ENCODE measurements around the gene ANAPC2. TPM values are rescaled to one million over a fixed set of nuclear protein-coding genes. Genes with fewer than 3 reads are reported as not detected.
A peak's percentile ranks its signal among the peaks of the same experiment; 100 is the strongest.

ANAPC2 gene
- total RNA-seq, 4 donors from 2014 or later = 18.7 to 28.7 (median 25.1) TPM

GRCh38 chr9:137192859-137193258 is 4.5 kb upstream of the ANAPC2 start:
- no peak for TF ChIP-seq POLR2A (IDR thresholded peaks at IDR 0.05; ENCODE audit: low read depth)
- no peak for TF ChIP-seq POLR2AphosphoS5 (IDR thresholded peaks at IDR 0.05)
- no peak for TF ChIP-seq CTCF (IDR thresholded peaks at IDR 0.05)
- no peak for TF ChIP-seq EP300 (IDR thresholded peaks at IDR 0.05)
- H3K36me3 ChIP-seq = peaks cover 11 to 28% (median 27%) of the 10 kb centered on the region in 4 donors
- no peaks in the 10 kb centered on the region for H3K27me3 ChIP-seq
- intact Hi-C loops (cut with DNase I) = no loop called here
- H3K9me3 ChIP-seq = no peaks in the 10 kb centered on the region
- WGBS = 100% methylated on average over 1 of the region's 2 CpGs
- no peak overlapping the region for H3K4me3 ChIP-seq
- no peak overlapping the region for H3K27ac ChIP-seq (replicated peaks in 1 of 4)
- DNase-seq (ENCODE audit: extremely low spot score) = no peak
- peaks cover 35 to 79% (median 53%) of the 10 kb centered on the region in 4 donors for H3K4me1 ChIP-seq

- peaks cover 11 to 28% (median 27%) of the 10 kb centered on the region in 4 donors for H3K36me3 ChIP-seq
- intact Hi-C loops (cut with DNase I) = no loop called here
- no peak overlapping the region for H3K4me3 ChIP-seq
- H3K27ac ChIP-seq (replicated peaks in 1 of 4) = no peak overlapping the region
- H3K27me3 ChIP-seq = no peaks in the 10 kb centered on the region
- H3K4me1 ChIP-seq = peaks cover 35 to 79% (median 53%) of the 10 kb centered on the region in 4 donors
- no peaks in the 10 kb centered on the region for H3K9me3 ChIP-seq
- 82% methylated on average over 8 of the region's 10 CpGs for WGBS
- no peak for TF ChIP-seq CTCF (IDR thresholded peaks at IDR 0.05)
- no peak for TF ChIP-seq EP300 (IDR thresholded peaks at IDR 0.05)
- TF ChIP-seq POLR2A (IDR thresholded peaks at IDR 0.05; ENCODE audit: low read depth) = no peak
- TF ChIP-seq POLR2AphosphoS5 (IDR thresholded peaks at IDR 0.05) = no peak
- no peak for DNase-seq (ENCODE audit: extremely low spot score)
Observed at GRCh38 chr9:137192448-137192780, 4.1 kb upstream of the ANAPC2 start.

GRCh38 chr9:137191691-137192447 is 3.5 kb upstream of the ANAPC2 start:
- peaks cover 11 to 32% (median 27%) of the 10 kb centered on the region in 4 donors for H3K36me3 ChIP-seq
- no peak overlapping the region for H3K4me3 ChIP-seq
- H3K27me3 ChIP-seq = no peaks in the 10 kb centered on the region
- peak overlapping the region in 1 of 4 donors; percentile 9 for H3K27ac ChIP-seq (replicated peaks in 1 of 4)
- peaks cover 36 to 79% (median 54%) of the 10 kb centered on the region in 4 donors for H3K4me1 ChIP-seq
- DNase-seq (ENCODE audit: extremely low spot score) = no peak
- H3K9me3 ChIP-seq = no peaks in the 10 kb centered on the region
- TF ChIP-seq CTCF (IDR thresholded peaks at IDR 0.05) = no peak
- no peak for TF ChIP-seq POLR2AphosphoS5 (IDR thresholded peaks at IDR 0.05)
- no peak for TF ChIP-seq EP300 (IDR thresholded peaks at IDR 0.05)
- no peak for TF ChIP-seq POLR2A (IDR thresholded peaks at IDR 0.05; ENCODE audit: low read depth)
- intact Hi-C loops (cut with DNase I) = no loop called here
- WGBS = 100% methylated on average over 10 of the region's 22 CpGs

GRCh38 chr9:137191245-137191644 is 2.9 kb upstream of the ANAPC2 start:
- DNase-seq (ENCODE audit: extremely low spot score) = no peak
- no peaks in the 10 kb centered on the region for H3K27me3 ChIP-seq
- TF ChIP-seq POLR2AphosphoS5 (IDR thresholded peaks at IDR 0.05) (no peak), CTCF (IDR thresholded peaks at IDR 0.05) (no peak), POLR2A (IDR thresholded peaks at IDR 0.05; ENCODE audit: low read depth) (no peak), EP300 (IDR thresholded peaks at IDR 0.05) (no peak)
- H3K4me1 ChIP-seq = peaks cover 41 to 81% (median 59%) of the 10 kb centered on the region in 4 donors
- no peak overlapping the region for H3K4me3 ChIP-seq
- H3K9me3 ChIP-seq = no peaks in the 10 kb centered on the region
- H3K36me3 ChIP-seq = peaks cover 11 to 38% (median 29%) of the 10 kb centered on the region in 4 donors
- 88% methylated on average over 3 of the region's 3 CpGs for WGBS
- intact Hi-C loops (cut with DNase I) = no loop called here
- H3K27ac ChIP-seq (replicated peaks in 1 of 4) = peak overlapping the region in 1 of 4 donors; percentile 99

Measured in esophagus muscularis mucosa (tissue), 4 donors.